HG02610 (cell line): ENCODE measurements around the gene RXFP1.
"Not testable (repeated sequence)": the region's sequence is repeated elsewhere in the genome, so short reads cannot be mapped to it uniquely, and the experiment has no call there.

Experiments used
- ATAC-seq: cut with Tn5 transposase; IDR thresholded peaks from one replicate; pipeline ENCODE4 v1.9.1; 2021; ENCODE audit warnings: mild to moderate bottlenecking, moderate library complexity; ENCODE audit not compliant: unreplicated experiment

The RXFP1 gene

DNA sequence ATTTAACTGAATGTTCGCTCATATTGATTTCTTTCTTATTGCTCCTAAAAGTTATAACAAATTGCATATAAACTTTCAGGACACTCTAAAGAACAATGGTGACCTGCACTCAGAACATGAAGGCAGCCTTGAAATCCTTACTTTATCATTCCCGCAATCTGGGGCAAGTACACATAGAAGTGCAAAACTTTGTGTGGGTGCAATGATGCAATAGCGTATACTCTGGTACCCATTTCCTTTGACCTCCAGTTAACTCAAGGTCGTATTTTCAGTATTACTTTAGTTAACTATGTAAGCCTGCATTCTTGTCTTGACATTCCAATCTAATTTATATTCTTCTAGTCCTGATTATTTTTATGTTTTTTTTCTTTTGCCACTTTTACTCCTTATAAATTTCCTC, 85.3 kb downstream of the RXFP1 start:
- ATAC-seq, result no peak

DNA sequence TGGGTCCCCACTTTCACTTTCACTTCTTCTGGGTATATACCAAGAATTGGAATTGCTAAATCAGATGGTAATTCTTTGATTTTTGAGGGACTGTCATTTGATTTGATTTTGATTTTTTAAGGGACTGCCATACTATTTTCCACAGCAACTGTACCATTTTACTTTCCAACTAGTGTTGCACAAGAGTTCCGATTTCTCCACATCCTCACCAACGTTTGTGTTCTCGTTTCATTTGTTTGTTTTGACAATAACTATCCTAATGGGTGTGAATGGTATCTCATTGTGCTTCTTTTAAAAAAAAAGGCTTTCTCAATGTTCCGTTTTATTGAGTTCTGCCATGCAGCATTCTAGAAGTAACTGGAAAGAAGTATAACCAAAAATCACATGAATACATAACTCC, 87.4 kb downstream of the RXFP1 start:
- no peak for ATAC-seq

DNA sequence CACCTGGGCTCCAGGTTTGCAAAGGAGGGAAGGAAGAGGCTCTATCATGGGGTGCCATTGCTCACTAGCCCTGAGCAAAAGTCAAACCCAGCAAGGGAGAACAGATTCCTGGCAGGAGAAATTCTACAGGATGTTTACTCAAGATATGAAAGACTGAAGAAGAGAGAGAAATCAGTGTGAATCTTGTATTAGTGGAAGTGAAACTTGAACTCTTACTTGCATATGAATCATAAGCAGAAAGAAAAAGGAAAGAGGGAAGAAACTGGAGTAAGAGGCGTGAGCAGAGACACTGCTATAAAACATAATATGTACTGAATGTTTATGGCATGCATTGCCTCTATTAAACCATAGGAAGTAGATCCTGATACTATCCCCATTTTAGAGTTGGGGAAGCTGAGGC, 89.1 kb downstream of the RXFP1 start:
- peak; percentile 92 for ATAC-seq

GRCh38 chr4:158613046-158613445, 91.4 kb downstream of the RXFP1 start:
- ATAC-seq, result no peak

DNA sequence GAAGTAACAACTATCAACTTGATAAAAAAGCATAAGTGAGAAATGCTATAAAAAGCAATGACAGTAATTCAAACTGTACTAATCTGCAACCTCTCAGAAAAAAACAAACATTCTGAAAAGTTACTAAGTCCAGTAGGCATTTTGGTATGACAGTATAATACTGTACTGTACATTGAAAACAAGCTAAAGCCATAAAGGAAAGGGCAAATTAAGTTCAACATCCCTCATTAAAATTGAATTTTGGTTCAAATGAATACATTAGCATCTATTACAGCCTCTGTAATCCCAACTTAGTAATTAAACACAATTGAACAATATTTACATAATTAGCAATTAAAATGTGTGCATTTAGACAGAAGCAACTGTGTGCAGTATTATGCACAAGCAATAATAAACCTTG, 96.3 kb downstream of the RXFP1 start:
- no peak for ATAC-seq

DNA sequence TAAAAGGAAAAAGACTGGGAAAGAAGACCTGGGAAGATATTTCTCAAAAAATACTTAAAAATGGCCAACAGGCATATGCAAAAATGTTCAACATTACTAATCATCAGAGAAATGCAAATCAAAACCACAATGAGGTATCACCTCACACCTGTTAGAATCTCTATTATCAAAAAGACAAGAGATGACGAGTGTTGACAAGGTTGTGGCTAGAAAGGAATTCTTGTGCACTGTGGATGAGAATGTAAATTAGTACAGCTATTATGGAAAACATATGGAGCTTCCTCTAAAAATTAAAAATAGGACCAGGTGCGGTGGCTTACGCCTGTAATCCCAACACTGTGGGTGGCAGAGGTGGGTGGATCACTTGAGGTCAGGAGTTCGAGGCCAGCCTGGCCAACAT, 100.0 kb downstream of the RXFP1 start:
- peak; percentile 49 for ATAC-seq

DNA sequence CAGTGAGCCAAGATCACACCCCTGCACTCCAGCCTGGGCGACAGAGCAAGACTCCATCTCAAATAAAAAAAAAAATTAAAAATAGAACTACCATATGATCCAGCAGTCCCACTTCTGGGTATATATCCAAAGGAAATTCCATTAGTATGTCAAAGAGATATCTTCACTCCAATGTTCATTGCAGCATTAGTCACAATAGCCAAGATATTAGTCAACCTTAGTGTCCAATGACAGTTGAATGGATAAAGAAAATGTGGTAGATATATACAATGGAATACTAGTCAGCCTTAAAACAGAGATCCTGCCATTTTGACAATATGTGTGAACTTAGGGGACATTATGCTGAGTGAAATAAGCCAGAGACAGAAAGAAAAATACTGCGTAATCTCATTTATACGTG, 100.6 kb downstream of the RXFP1 start:
- no peak for ATAC-seq

- peak; percentile 93 for ATAC-seq
Observed at GRCh38 chr4:158624889-158625478, 103.3 kb downstream of the RXFP1 start.

DNA sequence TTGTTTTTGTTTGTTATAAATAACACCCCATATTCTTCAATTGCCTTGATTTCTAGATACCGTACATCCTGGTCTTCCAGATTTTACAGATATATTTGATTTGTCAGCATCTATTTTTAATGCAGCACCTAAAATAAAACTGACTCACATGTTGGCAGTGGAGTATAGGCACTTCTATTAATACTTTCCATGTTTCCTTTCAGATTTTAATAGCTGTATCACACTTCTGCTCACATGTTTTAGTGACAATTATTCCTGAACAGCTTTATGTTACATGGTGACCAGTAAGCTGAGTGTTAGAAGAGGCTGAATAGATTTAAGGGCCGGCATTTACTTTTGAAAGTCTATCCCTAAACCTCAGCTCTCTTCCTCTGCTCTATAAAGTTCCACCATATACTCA, 103.9 kb downstream of the RXFP1 start:
- no peak for ATAC-seq

- ATAC-seq, result no peak
Observed at GRCh38 chr4:158630893-158631292, 109.2 kb downstream of the RXFP1 start.

GRCh38 chr4:158636619-158637018, 114.9 kb downstream of the RXFP1 start:
- no peak for ATAC-seq

DNA sequence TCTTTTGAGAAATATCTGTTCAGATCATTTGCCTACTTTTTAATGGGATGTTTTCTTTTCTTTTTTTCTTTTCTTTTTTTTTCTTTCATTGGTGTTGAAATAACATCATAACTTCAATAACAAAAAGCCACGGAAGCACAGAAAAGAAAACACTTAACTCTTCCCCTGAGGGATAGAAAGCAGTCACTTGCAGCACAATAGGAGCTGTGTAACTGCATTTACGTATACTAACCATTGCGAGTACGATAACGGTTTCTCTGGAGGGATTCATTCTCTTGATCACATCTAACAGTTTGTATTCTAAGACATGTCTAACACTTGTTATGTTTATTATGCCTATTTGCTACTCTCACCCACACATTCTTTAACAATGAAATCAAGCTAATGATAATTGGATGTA, 122.7 kb downstream of the RXFP1 start:
- no peak for ATAC-seq

DNA sequence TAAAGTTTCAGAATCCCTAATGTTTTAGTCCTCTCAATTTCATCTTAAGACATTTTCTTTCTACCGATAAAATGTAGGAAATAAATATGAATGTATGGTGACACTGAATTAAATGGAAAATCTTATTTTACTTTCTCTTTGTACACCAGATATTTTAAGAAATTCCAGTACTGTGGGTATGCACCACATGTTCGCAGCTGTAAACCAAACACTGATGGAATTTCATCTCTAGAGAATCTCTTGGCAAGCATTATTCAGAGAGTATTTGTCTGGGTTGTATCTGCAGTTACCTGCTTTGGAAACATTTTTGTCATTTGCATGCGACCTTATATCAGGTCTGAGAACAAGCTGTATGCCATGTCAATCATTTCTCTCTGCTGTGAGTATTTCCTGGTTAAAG, 123.1 kb downstream of the RXFP1 start:
- ATAC-seq, result no peak

DNA sequence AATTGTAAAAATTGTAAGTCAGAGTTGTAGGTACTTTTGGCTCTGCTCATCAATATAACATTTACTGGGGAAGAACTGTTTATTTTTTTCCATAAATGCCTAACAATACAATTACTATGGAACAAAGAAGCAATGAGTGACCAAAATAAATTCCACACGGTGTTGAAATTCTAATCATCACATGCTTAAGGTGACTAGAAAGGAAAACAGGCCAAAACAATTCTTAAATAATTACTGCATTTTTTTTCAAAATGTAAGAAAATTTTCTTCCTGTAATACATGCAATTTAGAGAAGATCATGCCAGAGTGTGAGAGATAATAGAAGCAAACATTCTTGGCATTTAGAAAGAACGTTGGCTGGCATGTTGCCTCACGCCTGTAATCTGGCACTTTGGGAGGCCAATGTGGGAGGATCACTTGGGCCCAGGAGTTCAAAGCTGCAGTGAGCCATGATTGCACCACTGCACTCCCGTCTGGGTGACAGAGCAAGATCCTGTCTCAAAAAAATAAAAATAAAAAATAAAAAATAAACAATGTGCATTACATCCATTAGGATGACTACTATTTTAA, 127.5 kb downstream of the RXFP1 start:
- no peak for ATAC-seq

DNA sequence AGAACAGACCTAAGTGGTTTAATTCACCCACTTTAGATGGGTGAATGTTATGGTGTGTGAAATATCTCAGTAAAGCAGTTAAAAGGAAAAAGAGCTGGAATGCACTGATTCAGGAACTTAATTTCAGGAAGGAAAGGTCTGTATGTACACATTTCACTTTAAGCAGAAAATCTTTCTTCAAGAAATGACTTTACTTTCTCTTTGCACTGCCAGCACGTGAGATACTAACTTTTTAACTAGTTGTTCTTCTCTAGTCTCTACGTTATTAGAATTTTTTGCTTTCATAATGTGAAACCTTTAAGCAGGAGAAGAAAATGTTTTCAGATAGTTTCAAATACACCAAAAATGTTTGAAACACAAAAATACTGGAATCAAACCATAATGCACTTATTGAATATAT, 131.2 kb downstream of the RXFP1 start:
- peak; percentile 54 for ATAC-seq

- ATAC-seq, result no peak
Observed at GRCh38 chr4:158656439-158656838, 134.8 kb downstream of the RXFP1 start.

DNA sequence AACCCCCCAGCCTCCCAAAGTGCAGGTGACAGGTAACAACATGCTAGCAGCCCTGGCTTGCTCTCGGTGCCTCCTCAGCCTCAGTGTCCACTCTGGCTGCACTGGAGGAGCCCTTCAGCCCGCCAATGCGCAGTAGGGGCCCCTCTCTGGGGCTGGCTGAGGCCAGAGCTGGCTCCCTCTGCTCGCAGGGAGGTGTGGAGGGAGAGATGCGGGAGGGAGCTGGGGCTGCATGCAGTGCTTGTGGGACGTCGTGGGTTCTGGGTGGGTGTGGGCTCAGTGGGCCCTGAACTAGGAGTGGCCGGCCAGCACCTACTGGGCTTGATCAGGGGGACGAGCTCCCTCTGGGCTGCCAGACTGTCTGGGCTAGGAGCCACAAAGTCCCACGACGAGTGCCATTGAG, 135.6 kb downstream of the RXFP1 start:
- ATAC-seq, result no peak

DNA sequence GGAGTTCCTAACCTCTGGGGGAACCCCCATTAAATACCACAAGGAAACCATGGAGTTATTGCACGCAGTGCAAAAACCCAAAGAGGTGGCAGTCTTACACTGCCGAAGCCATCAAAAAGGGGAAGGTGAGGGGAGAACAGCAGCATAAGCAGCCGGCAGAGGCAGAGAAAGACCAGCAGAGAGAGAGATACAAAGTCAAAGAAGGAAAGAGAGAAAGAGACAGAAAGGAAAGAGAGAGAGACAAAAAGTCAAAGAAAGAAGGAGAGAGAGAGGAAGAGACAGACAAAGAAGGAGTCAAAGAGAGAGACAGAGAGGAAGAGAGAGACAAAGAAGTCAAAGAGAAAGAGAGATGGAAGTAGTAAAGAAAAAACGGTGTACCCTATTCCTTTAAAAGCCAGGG, 141.6 kb downstream of the RXFP1 start:
- not testable (repeated sequence) for ATAC-seq

DNA sequence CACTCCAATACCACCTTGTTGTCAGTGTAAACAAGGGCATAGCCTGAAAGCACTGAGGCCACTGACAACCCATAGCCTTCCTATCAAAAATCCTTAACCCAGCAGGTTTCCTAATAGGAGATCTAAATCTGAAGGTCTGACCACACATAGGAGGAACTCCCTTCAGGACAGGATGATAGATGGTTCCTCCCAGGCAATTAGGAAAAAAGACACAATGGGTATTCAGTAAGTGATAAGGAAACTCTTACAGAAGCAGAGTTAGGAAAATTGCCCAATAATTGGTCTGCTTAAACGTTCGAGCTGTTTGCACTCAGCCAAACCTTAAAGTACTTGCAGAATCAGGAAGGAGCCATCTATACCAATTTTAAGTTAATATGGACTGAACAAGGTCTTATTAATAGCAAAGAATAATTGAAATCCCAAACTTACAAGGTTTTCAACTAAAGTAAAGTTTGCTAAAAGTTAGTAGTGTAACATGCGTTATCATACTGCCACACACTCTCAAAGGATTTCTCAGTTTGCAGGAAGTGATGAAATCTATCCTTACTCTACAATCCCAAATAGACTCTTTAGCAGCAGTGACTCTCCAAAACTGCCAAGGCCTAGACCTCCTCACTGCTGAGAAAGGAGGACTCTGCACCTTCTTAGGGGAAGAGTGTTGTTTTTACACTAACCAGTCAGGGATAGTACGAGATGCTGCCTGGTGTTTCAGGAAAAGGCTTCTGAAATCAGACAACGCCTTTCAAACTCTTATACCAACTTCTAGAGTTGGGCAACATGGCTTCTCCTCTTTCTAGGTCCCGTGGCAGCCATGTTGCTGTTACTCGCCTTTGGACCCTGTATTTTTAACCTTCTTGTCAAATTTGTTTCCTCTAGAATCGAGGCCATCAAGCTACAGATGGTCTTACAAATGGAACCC, 142.3 kb downstream of the RXFP1 start:
- ATAC-seq, result not testable (repeated sequence)

DNA sequence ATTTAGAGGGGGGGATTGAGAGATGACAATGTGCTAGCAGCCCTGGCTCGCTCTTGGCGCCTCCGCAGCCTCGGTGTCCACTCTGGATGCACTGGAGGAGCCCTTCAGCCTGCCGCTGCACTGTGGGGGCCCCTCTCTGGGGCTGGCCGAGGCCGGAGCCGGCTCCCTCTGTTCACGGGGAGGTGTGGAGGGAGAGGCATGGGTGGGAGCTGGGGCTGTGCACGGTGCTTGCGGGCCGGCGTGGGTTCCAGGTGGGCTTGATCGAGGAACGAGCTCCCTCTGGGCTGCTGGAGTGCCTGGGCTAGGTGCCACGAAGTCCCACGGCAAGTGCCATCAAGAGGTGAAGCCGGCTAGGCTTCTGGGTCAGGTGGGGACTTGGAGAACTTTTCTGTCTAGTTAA, 143.1 kb downstream of the RXFP1 start:
- no peak for ATAC-seq

DNA sequence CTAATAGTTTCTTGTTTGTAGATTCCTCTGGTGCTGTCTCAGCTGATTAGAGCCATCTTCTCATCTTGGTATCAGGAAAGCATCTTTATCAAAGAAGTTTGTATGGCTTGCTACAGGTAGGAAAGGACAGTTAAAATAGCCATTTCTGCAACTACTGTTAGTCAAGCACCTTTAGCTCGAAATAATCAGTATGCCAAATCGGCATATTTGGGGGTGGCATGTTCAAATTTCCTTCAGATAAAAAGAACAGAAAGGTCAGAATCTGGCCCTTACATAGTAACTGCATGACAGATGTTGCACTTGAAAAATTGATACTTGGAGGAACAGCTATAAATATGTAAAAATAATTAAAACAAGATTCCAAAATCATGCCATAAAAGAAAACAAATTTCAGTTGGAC, 145.2 kb downstream of the RXFP1 start:
- ATAC-seq, result no peak

- no peak for ATAC-seq
Observed at GRCh38 chr4:158667651-158668198, 146.0 kb downstream of the RXFP1 start.
